ENCODE measurements around the gene RAD9A.

The RAD9A gene

GRCh38 chr11:67434395-67434881 is 42.7 kb downstream of the RAD9A start:
- ATAC-seq: no peak
- TF ChIP-seq PATZ1 (CRISPR knock-in tag; IDR thresholded peaks at IDR 0.05; ENCODE audit: borderline replicate concordance): no peak
- no peak for TF ChIP-seq CREB5 (CRISPR knock-in tag; IDR thresholded peaks at IDR 0.05; ENCODE audit: low read depth)
- TF ChIP-seq PPARA (CRISPR knock-in tag; IDR thresholded peaks at IDR 0.05; ENCODE audit: borderline replicate concordance): no peak
- TF ChIP-seq ZNF70 (CRISPR knock-in tag; IDR thresholded peaks at IDR 0.05): no peak

GRCh38 chr11:67435031-67435726 is 43.4 kb downstream of the RAD9A start:
- no peak for ATAC-seq

GRCh38 chr11:67435727-67436458 is 44.1 kb downstream of the RAD9A start:
- no peak for ATAC-seq
- TF ChIP-seq BACH2 (CRISPR knock-in tag; IDR thresholded peaks at IDR 0.05; ENCODE audit: borderline replicate concordance): no peak
- TF ChIP-seq TSHZ2 (CRISPR knock-in tag; IDR thresholded peaks at IDR 0.05): no peak
- TF ChIP-seq RARB (CRISPR knock-in tag; IDR thresholded peaks at IDR 0.05): no peak
- TF ChIP-seq ISL1 (CRISPR knock-in tag; IDR thresholded peaks at IDR 0.05): no peak
- no peak for TF ChIP-seq TOX (CRISPR knock-in tag; IDR thresholded peaks at IDR 0.05; ENCODE audit: borderline replicate concordance)

More at GRCh38 chr11:67435031-67435726, 43.4 kb downstream of the RAD9A start:
- no peak for TF ChIP-seq POU6F1 (CRISPR knock-in tag; IDR thresholded peaks at IDR 0.05; ENCODE audit: borderline replicate concordance, low read depth)
- TF ChIP-seq TSHZ2 (CRISPR knock-in tag; IDR thresholded peaks at IDR 0.05): no peak
- no peak for TF ChIP-seq CSRNP3 (CRISPR knock-in tag; IDR thresholded peaks at IDR 0.05)
- no peak for TF ChIP-seq ISL1 (CRISPR knock-in tag; IDR thresholded peaks at IDR 0.05)
- TF ChIP-seq ESRRG (CRISPR knock-in tag; IDR thresholded peaks at IDR 0.05): no peak
- TF ChIP-seq ARNTL (CRISPR knock-in tag; IDR thresholded peaks at IDR 0.05; ENCODE audit: borderline replicate concordance, low read depth): no peak
- TF ChIP-seq TOX (CRISPR knock-in tag; IDR thresholded peaks at IDR 0.05; ENCODE audit: borderline replicate concordance): no peak
